ENCODE data around the gene AHRR. TPM values are rescaled to one million over a fixed set of nuclear protein-coding genes. Genes with fewer than 3 reads are reported as not detected.

The AHRR gene
- total and polyA plus RNA-seq, 2 of the 4 experiments (the other 2 are of a cell fraction), result 15.6 to 37.1 TPM

GRCh38 chr5:312845-313244 is 8.7 kb upstream of the AHRR start:
- in situ Hi-C loops (cut with MboI; ENCODE audit: low sequenced_read_pairs) (loop anchor here (5.0 kb wide), 1 partner anchor 124 kb away; no protein-coding TSS in a partner anchor), intact Hi-C loops (cut with micrococcal nuclease) (loop anchor here (10.0 kb wide), 2 partner anchors 302 to 592 kb away; partner anchors contain the start of gene CEP72), dilution Hi-C loops (cut with HindIII; ENCODE audit: low sequenced_read_pairs, unreplicated experiment) (no loop called here)
- no peaks in the 10 kb centered on the region for H3K27me3 ChIP-seq (ENCODE audit: control insufficient read depth, insufficient read depth, low read length)
- H3K36me3 ChIP-seq (ENCODE audit: control insufficient read depth, insufficient read depth, low read length), result peaks cover 48% of the 10 kb centered on the region
- no peak overlapping the region for H3K4ac ChIP-seq (ENCODE audit: low read depth, low read length)
- no peak overlapping the region for H4K8ac ChIP-seq (ENCODE audit: low read depth in 2 of 2, low read length in 2 of 2)
- H2AK5ac ChIP-seq (ENCODE audit: low read depth, low read length), result no peak overlapping the region
- DNase-seq (no peak), ATAC-seq (ENCODE audit: low read depth) (no peak)
- no peak overlapping the region for H3K18ac ChIP-seq (ENCODE audit: low read depth, low read length)
- no peak overlapping the region for H4K91ac ChIP-seq (ENCODE audit: insufficient read depth, low read depth, low read length)
- H2BK5ac ChIP-seq (ENCODE audit: low read depth, low read length, poor library complexity, severe bottlenecking), result no peak overlapping the region
- no peak overlapping the region for H4K5ac ChIP-seq (ENCODE audit: low read depth, low read length)
- H2AK9ac ChIP-seq (replicated peaks; ENCODE audit: low read depth, low read length, poor library complexity), result no peak overlapping the region
- no peaks in the 10 kb centered on the region for H3K9me3 ChIP-seq (ENCODE audit: control insufficient read depth, insufficient read depth, low read length)
- BruUV-seq (replicated peaks), result no TSS peak
- peaks cover 13 to 69% of the 10 kb centered on the region in 2 experiments for H3K79me1 ChIP-seq (ENCODE audit: low read depth in 1 of 2, low read length in 2 of 2)
- H3K4me2 ChIP-seq (ENCODE audit: low read depth, low read length), result no peak overlapping the region
- no peak overlapping the region for H3K23ac ChIP-seq (ENCODE audit: low read depth, low read length)
- no peak overlapping the region for H2AFZ ChIP-seq (replicated peaks; ENCODE audit: low read length, poor library complexity)
- no peak overlapping the region for H3K27ac ChIP-seq (ENCODE audit: insufficient read depth, low read length)
- H3K56ac ChIP-seq (ENCODE audit: extremely low read depth, insufficient read depth, low read length), result no peak overlapping the region
- no peak overlapping the region for H2BK15ac ChIP-seq (ENCODE audit: low read depth, low read length)
- no peak overlapping the region for H2BK20ac ChIP-seq (ENCODE audit: low read depth, low read length)
- no peak for TF ChIP-seq NFE2L2 (IDR thresholded peaks at IDR 0.05; ENCODE audit: low read depth, low read length)
- no peak for TF ChIP-seq USF2 (IDR thresholded peaks at IDR 0.05; ENCODE audit: low read depth, low read length)
- TF ChIP-seq CHD1 (IDR thresholded peaks at IDR 0.05; ENCODE audit: low read depth, low read length), result no peak
- no peak for TF ChIP-seq BHLHE40 (IDR thresholded peaks at IDR 0.05; ENCODE audit: low read depth, low read length)
- no peak for TF ChIP-seq POLR2A (IDR thresholded peaks at IDR 0.05; ENCODE audit: low read depth, low read length)
- no peak for TF ChIP-seq CEBPB (IDR thresholded peaks at IDR 0.05; ENCODE audit: low read depth, low read length)
- no peak for TF ChIP-seq MXI1 (IDR thresholded peaks at IDR 0.05; ENCODE audit: borderline replicate concordance, low read depth, low read length)
- TF ChIP-seq MAZ (IDR thresholded peaks at IDR 0.05; ENCODE audit: borderline replicate concordance, low read depth, low read length), result no peak
- no peak for TF ChIP-seq FOS (IDR thresholded peaks at IDR 0.05; ENCODE audit: low read depth, low read length)
- TF ChIP-seq SMC3 (IDR thresholded peaks at IDR 0.05; ENCODE audit: low read depth, low read length), result no peak
- TF ChIP-seq RAD21 (IDR thresholded peaks at IDR 0.05; ENCODE audit: low read length), result no peak
- no peak for TF ChIP-seq RCOR1 (IDR thresholded peaks at IDR 0.05; ENCODE audit: insufficient replicate concordance, low read length)
- no peak for TF ChIP-seq MAFK (IDR thresholded peaks at IDR 0.05; ENCODE audit: low read depth, low read length)
- no peak for TF ChIP-seq CTCF (conservative IDR thresholded peaks at IDR 0.05; ENCODE audit: low read depth, low read length)
- no peak for TF ChIP-seq RFX5 (IDR thresholded peaks at IDR 0.05; ENCODE audit: low read depth, low read length)
- H4K20me1 ChIP-seq (ENCODE audit: insufficient read depth, low read length), result peaks cover 75% of the 10 kb centered on the region
- 87% methylated on average over 3 of the region's 12 CpGs; no CpG with 5 or more reads in 1 of the 2 experiments for WGBS, 2 experiments (ENCODE audit: extremely low coverage in 2 of 2, insufficient read length in 1 of 2)
- POLR2A ChIA-PET (ENCODE audit: unreplicated experiment), result no interaction called here
- no peak overlapping the region for H2BK120ac ChIP-seq (ENCODE audit: low read depth, low read length)
- peaks cover 7% of the 10 kb centered on the region; the same call in 1 of the 2 replicates for H3K9me1 ChIP-seq (ENCODE audit: insufficient read depth, low read length)
- H3K9ac ChIP-seq (ENCODE audit: low read depth, low read length), result no peak overlapping the region
- peaks cover 5% of the 10 kb centered on the region for H3K4me1 ChIP-seq (ENCODE audit: control insufficient read depth, insufficient read depth, low read length)
- no peak overlapping the region for H3K14ac ChIP-seq (replicated peaks; ENCODE audit: low read depth, low read length)
- CTCF ChIA-PET, result interaction anchor here (0.8 kb wide), 1 partner anchor 157 kb away, joined by 4 read pairs; no protein-coding TSS in a partner anchor
- no peak overlapping the region for H3K4me3 ChIP-seq (ENCODE audit: insufficient read depth, low read depth, low read length)
